Thoracic aorta (tissue), 2 donors: Measurements from ENCODE around the gene OLIG2. TPM values are rescaled to one million over a fixed set of nuclear protein-coding genes. Genes with fewer than 3 reads are reported as not detected.

Experiments used
- ATAC-seq: fragments of 150-250 bp; one replicate; pipeline ENCODE4 v1.8.0; 2017; ENCODE audit warnings: low read depth; ENCODE audit not compliant: insufficient number of reproducible peaks, low FRiP score
- DNase-seq: peaks from one replicate; pipeline ENCODE4 v3.0.0-alpha.2; 2020; ENCODE audit warnings: low spot score
- H3K27ac ChIP-seq, 2 donors: fragments of 200-600 bp; sonication (generic); 1 replicate in 1 of 2; 2 replicates in 1 of 2; pipeline ENCODE4 v1.5.1; 2016; ENCODE audit warnings: mild to moderate bottlenecking in 2 of 2, moderate library complexity in 2 of 2
- H3K27me3 ChIP-seq: fragments of 200-600 bp; sonication (generic); replicated peaks from 2 replicates; pipeline ENCODE4 v1.6.0; 2016; ENCODE audit warnings: mild to moderate bottlenecking; ENCODE audit not compliant: insufficient read depth
- H3K36me3 ChIP-seq: fragments of 200-600 bp; sonication (generic); one replicate; pipeline ENCODE4 v1.5.1; 2016
- H3K4me1 ChIP-seq, 2 donors: fragments of 200-600 bp; sonication (generic); 1 replicate in 1 of 2; 2 replicates in 1 of 2; pipeline versions ENCODE4 v1.5.1 to v1.6.0; 2016; ENCODE audit warnings: low read depth in 2 of 2, mild to moderate bottlenecking in 1 of 2; ENCODE audit not compliant: control insufficient read depth in 1 of 2
- H3K4me3 ChIP-seq: fragments of 200-600 bp; sonication (generic); 2 replicates; pipeline ENCODE4 v1.5.1; 2016; ENCODE audit warnings: mild to moderate bottlenecking
- H3K9me3 ChIP-seq: fragments of 200-600 bp; sonication (generic); 2 replicates; pipeline ENCODE4 v1.5.1; 2016
- total RNA-seq, 2 donors: library from RNA; depleted of rRNA; stranded (reverse); fragments of >200 nt; gene quantifications; one replicate each; pipeline versions ENCODE4 v1.1.0 to v1.2.3, GENCODE V29; 2016
- TF ChIP-seq, protein P1 (sequence below): fragments of 200-600 bp; sonication (generic); IDR thresholded peaks from one replicate; pipeline ENCODE4 v1.5.1; 2019; ENCODE audit warnings: antibody characterized with exemption

The OLIG2 gene
- total RNA-seq, 2 donors from 2014 or later: not detected

DNA sequence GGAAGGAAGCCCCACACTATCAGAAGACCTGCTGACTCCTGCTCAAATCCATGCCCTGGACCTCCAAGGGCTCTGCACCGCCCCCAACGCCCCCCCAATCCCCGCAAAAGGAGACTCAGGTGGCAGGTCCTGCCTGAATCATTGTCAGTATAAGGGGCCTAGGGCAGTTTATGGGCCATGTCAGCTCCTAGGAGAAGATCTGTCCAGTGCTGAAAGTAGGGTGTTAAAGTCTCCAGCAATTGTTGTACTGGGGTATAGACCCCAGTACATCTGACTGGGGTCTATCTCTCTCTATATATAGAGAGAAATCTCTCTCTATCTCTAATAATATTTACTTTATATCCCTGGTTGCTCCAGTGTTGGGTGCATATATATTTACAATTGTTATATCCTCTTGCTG is 12.1 kb upstream of the OLIG2 start:
- H3K27ac ChIP-seq: no peak overlapping the region
- H3K4me3 ChIP-seq: no peak overlapping the region
- H3K36me3 ChIP-seq: no peaks in the 10 kb centered on the region
- no peaks in the 10 kb centered on the region for H3K27me3 ChIP-seq
- H3K4me1 ChIP-seq: no peaks in the 10 kb centered on the region
- TF ChIP-seq, protein P1, sequence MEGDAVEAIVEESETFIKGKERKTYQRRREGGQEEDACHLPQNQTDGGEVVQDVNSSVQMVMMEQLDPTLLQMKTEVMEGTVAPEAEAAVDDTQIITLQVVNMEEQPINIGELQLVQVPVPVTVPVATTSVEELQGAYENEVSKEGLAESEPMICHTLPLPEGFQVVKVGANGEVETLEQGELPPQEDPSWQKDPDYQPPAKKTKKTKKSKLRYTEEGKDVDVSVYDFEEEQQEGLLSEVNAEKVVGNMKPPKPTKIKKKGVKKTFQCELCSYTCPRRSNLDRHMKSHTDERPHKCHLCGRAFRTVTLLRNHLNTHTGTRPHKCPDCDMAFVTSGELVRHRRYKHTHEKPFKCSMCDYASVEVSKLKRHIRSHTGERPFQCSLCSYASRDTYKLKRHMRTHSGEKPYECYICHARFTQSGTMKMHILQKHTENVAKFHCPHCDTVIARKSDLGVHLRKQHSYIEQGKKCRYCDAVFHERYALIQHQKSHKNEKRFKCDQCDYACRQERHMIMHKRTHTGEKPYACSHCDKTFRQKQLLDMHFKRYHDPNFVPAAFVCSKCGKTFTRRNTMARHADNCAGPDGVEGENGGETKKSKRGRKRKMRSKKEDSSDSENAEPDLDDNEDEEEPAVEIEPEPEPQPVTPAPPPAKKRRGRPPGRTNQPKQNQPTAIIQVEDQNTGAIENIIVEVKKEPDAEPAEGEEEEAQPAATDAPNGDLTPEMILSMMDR: no peak
- ATAC-seq (no peak), DNase-seq (no peak)
- H3K9me3 ChIP-seq: no peaks in the 10 kb centered on the region

DNA sequence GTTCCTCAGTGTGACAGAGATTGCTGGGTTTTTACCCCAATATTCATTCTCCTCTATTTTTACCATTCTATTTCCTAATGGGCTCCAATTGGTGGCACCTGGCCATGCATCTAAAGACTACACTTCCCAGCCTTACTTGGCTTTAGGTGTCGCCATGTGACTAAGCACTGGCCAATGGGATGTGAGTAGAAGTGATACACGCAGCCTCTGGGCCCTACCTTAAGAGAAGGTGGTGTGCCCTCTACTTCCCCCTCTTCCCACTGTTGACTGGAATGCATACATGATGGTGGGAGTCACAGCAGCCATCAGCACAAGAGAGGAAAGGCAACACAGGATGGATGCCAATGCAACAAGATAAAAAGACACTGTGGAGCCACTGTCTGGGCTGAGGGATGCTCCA is 11.4 kb upstream of the OLIG2 start:
- Histone ChIP-seq H3K4me3 (no peak overlapping the region), H3K27ac (no peak overlapping the region), H3K9me3 (no peaks in the 10 kb centered on the region), H3K36me3 (no peaks in the 10 kb centered on the region), H3K27me3 (no peaks in the 10 kb centered on the region), H3K4me1 (no peaks in the 10 kb centered on the region)
- DNase-seq (no peak), ATAC-seq (no peak)
- TF ChIP-seq, protein P1: no peak

DNA sequence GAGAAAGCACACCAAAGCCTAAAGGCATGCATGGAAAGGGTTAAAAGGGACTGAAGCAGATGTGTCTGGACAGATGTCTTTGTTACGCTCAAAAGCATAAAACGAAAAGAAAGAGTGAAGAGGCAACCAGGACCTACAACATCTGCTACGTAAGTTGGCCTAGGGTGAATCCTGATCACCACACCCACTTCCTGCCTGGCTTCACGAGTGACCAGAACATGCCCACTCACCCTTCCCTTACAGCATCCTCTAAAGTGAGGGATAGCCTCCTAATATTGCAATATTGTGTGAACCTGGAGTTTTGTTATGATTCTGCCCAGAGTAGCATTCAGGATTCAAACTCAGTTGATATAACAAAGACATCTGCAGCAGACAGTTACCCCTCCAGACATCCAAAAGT is 10.6 kb upstream of the OLIG2 start:
- Histone ChIP-seq H3K36me3 (no peaks in the 10 kb centered on the region), H3K9me3 (no peaks in the 10 kb centered on the region), H3K27me3 (no peaks in the 10 kb centered on the region), H3K27ac (no peak overlapping the region), H3K4me1 (peaks cover 4 to 5% of the 10 kb centered on the region in 2 donors), H3K4me3 (no peak overlapping the region)
- ATAC-seq (no peak), DNase-seq (no peak)
- TF ChIP-seq, protein P1: no peak

DNA sequence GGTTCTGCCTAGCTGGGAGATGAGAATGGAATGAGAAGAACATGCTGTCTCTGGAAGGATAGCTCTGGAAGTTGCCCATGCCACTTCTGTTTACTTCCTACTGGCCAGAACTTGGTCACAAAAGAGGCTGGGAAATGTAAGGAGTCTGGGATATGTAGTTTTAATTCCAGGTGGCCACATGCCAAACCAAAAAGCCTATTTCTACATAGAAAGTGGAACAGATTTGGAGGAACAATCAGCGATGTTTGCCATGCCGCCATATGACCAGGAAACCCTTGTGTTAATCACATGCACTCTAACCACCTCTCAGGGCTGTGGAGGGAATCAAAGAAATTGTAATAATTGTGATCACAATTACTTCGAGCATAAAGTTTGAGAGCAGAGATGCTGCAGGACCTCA is 10.0 kb upstream of the OLIG2 start:
- Histone ChIP-seq H3K9me3 (no peaks in the 10 kb centered on the region), H3K27ac (no peak overlapping the region), H3K4me1 (peaks cover 5 to 6% of the 10 kb centered on the region in 2 donors), H3K27me3 (no peaks in the 10 kb centered on the region), H3K4me3 (no peak overlapping the region), H3K36me3 (no peaks in the 10 kb centered on the region)
- no peak for DNase-seq
- TF ChIP-seq, protein P1: no peak
- ATAC-seq: no peak

DNA sequence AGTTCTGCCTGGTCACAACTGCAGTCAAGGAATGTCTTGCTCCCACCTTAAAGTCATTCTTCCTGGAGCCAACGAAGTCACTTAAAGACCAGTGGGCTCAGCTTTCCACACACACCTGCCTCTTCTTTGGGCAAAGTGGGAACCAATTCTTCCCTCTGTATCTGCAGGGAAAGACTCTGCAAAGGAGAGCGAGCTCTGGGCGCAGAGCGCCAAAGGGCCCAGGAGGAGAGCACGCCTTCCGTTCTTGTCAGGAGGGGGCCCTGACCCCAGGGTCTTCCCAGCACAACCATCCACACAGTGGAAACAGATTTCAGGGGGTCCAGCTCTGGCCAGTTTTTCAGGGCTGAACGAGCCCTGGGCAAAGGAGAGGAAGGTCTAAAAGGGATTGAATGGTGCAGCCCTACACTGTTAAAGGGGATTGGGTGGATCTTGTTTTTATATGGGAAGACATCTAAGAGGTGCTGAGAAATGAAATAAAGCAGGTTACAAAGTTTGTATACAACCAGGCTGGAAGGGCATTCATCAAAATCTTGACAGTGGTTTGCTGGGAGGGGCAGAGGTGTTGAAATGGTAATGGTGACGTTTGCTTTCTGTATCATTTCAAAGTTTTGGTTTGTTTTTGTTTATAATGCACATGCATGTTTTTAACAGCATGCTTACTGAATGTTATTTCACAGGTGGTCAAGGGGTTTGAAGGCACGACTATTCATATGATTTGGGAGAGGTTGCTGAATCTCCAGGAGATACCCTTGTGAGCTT is 6.8 kb upstream of the OLIG2 start:
- DNase-seq (no peak), ATAC-seq (no peak)
- Histone ChIP-seq H3K27ac (no peak overlapping the region), H3K36me3 (no peaks in the 10 kb centered on the region), H3K4me3 (no peak overlapping the region), H3K27me3 (no peaks in the 10 kb centered on the region), H3K4me1 (peaks cover 5 to 15% of the 10 kb centered on the region in 2 donors), H3K9me3 (no peaks in the 10 kb centered on the region)
- TF ChIP-seq, protein P1: no peak
